ENCODE measurements around the gene ATF5.

DNA sequence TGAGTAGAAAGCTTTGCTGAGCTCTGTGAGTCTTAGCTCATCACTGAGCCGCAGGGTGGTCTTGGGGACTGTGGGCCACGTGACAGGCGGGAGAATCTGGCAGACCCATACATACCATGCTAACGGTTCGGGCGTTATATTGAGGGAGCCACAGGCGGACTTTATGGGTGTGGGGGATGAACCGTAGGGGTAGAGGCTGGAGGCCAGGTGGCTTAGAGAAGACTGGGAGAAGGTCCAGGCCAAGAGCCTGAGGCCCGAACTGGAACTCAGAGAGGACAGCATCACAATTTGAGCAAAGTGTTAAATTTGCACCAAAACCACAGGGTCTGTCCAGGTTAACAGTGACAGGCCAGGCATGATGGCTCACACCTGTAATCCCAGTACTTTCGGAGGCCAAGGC lies 15.3 kb upstream of the ATF5 start:
- TF ChIP-seq CTCF (IDR thresholded peaks at IDR 0.05) (no peak), POLR2A (IDR thresholded peaks at IDR 0.05) (no peak)
